GM21447 (cell line): ENCODE data around the gene ZCWPW1.
"Not testable (repeated sequence)": the region's sequence is repeated elsewhere in the genome, so short reads cannot be mapped to it uniquely, and the experiment has no call there.

ENCODE experiments used
- ATAC-seq: cut with Tn5 transposase; IDR thresholded peaks from one replicate; pipeline ENCODE4 v1.9.1; 2021; ENCODE audit not compliant: unreplicated experiment

The ZCWPW1 gene

DNA sequence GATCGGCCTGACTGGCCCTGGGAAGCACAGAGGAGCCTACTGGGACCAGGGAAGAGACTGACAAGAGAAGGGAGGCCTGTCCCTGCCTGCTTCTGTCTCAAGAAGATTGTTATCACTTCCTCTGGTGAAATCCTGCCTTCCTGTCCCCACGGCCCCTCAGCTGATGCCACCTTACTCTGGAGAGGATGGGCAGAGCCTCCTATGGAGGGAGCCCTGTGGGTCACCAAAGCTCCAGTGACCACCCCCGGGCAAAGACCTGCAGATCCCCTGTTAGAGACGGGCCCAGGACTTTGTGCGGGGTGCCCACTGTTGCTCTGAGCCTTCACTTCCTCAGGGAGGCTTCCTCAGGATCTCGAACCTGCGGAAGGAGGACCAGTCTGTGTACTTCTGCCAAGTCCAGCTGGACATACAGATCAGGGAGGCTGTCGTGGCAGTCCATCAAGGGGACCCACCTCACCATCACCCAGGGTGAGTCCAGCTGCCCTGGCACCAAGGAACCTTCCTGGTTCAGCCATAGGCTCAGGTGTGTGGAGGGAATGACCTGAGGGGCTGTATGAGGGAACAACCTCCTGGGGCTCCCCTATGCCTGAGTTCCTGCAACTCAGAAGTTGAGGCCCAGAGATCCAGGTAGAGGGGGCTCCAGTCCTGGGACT, 72.0 kb downstream of the ZCWPW1 start:
- no peak for ATAC-seq

DNA sequence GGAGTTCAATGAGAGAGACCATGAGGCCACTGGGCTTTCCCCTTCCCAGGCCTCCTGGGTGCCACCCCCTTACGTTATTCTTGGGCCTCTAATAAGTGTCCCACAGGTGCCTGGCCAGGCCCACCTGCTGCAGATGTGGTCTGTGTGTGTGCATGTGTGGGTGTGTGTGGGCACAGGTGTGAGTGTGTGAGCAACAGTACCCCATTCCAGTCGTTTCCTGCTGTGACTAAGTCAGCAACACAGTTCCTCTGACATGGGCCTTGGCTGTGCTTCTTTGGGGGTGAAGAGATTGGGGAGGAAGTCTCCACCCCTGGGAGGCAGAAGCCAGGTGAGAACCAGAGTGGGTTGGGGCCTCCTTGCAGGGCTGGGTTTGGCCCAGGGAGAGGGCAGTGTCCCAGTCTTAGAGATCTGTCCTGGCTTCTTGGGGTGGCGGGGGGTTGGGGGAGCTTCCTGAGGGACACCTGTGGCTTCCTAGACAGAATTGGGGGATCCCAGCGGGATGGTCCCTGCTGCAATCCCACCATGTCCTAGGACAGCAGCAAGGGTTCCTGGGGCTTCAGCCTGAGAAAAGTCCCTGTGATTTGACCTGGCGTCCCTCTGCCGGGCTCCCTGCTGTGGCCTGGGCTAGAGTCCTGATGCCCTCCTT, 74.7 kb downstream of the ZCWPW1 start:
- ATAC-seq = no peak

DNA sequence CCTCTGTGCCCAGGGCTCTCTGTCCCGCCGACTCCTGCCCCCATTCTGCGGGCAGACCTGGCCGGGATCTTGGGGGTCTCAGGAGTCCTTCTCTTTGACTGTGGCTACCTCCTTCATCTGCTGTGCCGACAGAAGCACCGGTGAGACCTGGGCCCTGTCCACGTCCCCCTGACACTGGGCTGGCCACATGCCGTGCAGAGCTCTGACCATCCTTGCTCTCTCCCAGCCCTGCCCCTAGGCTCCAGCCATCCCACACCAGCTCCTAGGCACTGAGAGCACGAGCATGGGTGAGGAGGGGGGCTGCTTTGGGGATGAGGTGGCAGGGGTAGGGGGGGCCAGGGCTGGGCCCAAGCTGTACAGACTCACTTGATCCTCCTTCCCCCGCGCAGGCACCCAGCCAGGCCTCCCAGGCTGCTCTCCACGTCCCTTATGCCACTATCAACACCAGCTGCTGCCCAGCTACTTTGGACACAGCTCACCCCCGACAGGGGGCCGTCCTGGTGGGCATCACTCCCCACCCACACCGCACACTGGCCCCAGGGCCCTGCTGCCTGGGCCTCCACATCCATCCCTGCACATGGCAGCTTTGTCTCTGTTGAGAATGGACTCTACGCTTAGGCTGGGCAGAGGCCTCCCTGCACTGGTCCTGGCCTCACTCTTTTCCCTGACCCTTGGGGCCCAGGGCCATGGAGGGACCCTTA, 75.4 kb downstream of the ZCWPW1 start:
- ATAC-seq = no peak

DNA sequence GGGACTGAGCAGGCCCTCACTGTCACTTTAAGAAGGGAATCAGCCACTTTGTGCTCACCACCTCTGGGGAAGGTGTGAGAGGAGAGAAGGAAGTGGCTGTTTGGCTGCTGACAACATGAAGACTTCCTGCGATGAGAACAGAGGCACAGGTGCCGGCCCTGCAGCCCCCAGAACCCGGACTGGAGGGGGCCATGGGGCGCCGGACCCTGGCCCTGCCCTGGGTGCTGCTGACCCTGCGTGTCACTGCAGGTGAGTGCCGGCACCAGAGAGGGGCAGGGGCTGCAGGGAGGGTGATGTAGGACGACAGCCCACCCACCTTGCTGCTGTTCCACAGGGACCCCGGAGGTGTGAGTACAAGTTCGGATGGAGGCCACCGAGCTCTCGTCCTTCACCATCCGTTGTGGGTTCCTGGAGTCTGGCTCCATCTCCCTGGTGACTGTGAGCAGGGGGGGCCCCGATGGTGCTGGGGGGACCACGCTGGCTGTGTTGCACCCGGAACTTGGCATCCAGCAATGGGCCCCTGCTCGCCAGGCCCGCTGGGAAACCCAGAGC, 76.2 kb downstream of the ZCWPW1 start:
- not testable (repeated sequence) for ATAC-seq

DNA sequence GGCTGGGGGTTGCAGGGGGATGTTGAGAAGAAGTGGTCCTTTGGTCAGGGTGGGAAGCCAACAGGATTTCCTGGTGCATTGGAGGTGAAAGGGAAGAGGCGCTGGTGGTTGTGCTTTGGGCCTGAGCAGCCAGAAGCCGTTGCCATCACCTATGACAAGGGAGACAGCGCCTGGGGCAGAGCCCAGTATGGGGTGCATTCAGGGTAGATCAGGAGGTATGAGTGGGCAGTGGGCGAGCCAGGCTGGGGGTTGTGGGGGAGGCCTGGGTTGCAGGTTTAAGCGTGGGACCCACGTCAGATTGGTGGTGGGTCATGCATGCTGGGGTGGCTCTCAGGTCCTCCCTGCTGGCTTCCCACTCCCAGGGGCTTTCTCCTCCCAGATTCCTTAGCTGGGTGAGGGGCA, 76.8 kb downstream of the ZCWPW1 start:
- ATAC-seq = no peak
